H9 (cell line): ENCODE results near the gene TYMP. TPM values are rescaled to one million over a fixed set of nuclear protein-coding genes. Genes with fewer than 3 reads are reported as not detected.

ENCODE experiments used
- DNase-seq: peaks from one replicate; pipeline ENCODE4 v3.0.0-alpha.2; 2017
- H2AFZ ChIP-seq: one replicate; pipeline ENCODE4 v1.6.1; 2013; ENCODE audit warnings: mild to moderate bottlenecking, low read length, control low read depth, moderate library complexity
- H2AK5ac ChIP-seq: 2 replicates; pipeline ENCODE4 v1.6.1; 2013; ENCODE audit warnings: low read length, control low read depth, mixed read lengths; ENCODE audit not compliant: insufficient read length
- H2BK120ac ChIP-seq: one replicate; pipeline ENCODE4 v1.6.1; 2013; ENCODE audit warnings: low read depth, mild to moderate bottlenecking, low read length, control low read depth, inconsistent platforms; ENCODE audit not compliant: poor library complexity, severe bottlenecking
- H2BK12ac ChIP-seq: 2 replicates; pipeline ENCODE4 v1.6.1; 2013; ENCODE audit warnings: low read length, control low read depth, mixed read lengths, low read depth; ENCODE audit not compliant: insufficient read length
- H2BK15ac ChIP-seq: 2 replicates; pipeline ENCODE4 v1.6.1; 2013; ENCODE audit warnings: low read depth, low read length, control low read depth
- H2BK20ac ChIP-seq: one replicate; pipeline ENCODE4 v1.6.1; 2013; ENCODE audit warnings: low read depth, mild to moderate bottlenecking, low read length, control low read depth, inconsistent platforms; ENCODE audit not compliant: poor library complexity, severe bottlenecking
- H2BK5ac ChIP-seq: 2 replicates; pipeline ENCODE4 v1.6.1; 2013; ENCODE audit warnings: low read length, control low read depth, mixed read lengths; ENCODE audit not compliant: insufficient read length
- H3K14ac ChIP-seq: 2 replicates; pipeline ENCODE4 v1.6.1; 2013; ENCODE audit warnings: low read length, control low read depth; ENCODE audit not compliant: insufficient read depth
- H3K18ac ChIP-seq: 2 replicates; pipeline ENCODE4 v1.6.1; 2013; ENCODE audit warnings: low read depth, mild to moderate bottlenecking, mixed read lengths, low read length, control low read depth; ENCODE audit not compliant: insufficient read length
- H3K23ac ChIP-seq: 2 replicates; pipeline ENCODE4 v1.6.1; 2013; ENCODE audit warnings: low read length, control low read depth, mixed read lengths, low read depth; ENCODE audit not compliant: insufficient read length
- H3K23me2 ChIP-seq: 2 replicates; pipeline ENCODE4 v1.6.1; 2013; ENCODE audit warnings: low read depth, mild to moderate bottlenecking, mixed read lengths, low read length, control low read depth; ENCODE audit not compliant: insufficient read length, poor library complexity, severe bottlenecking
- H3K27ac ChIP-seq: 2 replicates; pipeline ENCODE4 v1.5.1; 2013; ENCODE audit warnings: low read length, control low read depth, mixed read lengths, low read depth; ENCODE audit not compliant: insufficient read length
- H3K27me3 ChIP-seq: 2 replicates; pipeline ENCODE4 v1.6.1; 2013; ENCODE audit warnings: low read length, control low read depth, inconsistent platforms; ENCODE audit not compliant: insufficient read depth
- H3K4ac ChIP-seq: 2 replicates; pipeline ENCODE4 v1.6.1; 2013; ENCODE audit warnings: low read depth, mild to moderate bottlenecking, control low read depth, inconsistent platforms, low read length, moderate library complexity
- H3K4me1 ChIP-seq: 2 replicates; pipeline ENCODE4 v1.6.1; 2013; ENCODE audit warnings: low read length, control low read depth, inconsistent platforms; ENCODE audit not compliant: insufficient read depth
- H3K4me2 ChIP-seq: 2 replicates; pipeline ENCODE4 v1.6.1; 2013; ENCODE audit warnings: low read length, control low read depth, mixed read lengths; ENCODE audit not compliant: insufficient read length, insufficient read depth
- H3K56ac ChIP-seq: 2 replicates; pipeline ENCODE4 v1.6.1; 2013; ENCODE audit warnings: low read depth, mild to moderate bottlenecking, mixed read lengths, low read length, control low read depth; ENCODE audit not compliant: insufficient read length
- H3K79me1 ChIP-seq: 2 replicates; pipeline ENCODE4 v1.6.1; 2013; ENCODE audit warnings: low read depth, mild to moderate bottlenecking, moderate library complexity, low read length, control low read depth, inconsistent platforms; ENCODE audit not compliant: insufficient read depth, poor library complexity, severe bottlenecking
- H3K79me2 ChIP-seq: 2 replicates; pipeline ENCODE4 v1.6.1; 2013; ENCODE audit warnings: low read length, control low read depth, inconsistent platforms; ENCODE audit not compliant: insufficient read depth
- H3K9ac ChIP-seq: 2 replicates; pipeline ENCODE4 v1.6.1; 2013; ENCODE audit warnings: low read length, control low read depth, mixed read lengths; ENCODE audit not compliant: insufficient read length; ENCODE audit errors: extremely low read depth
- H3K9me3 ChIP-seq: one replicate; pipeline ENCODE4 v1.6.1; 2013; ENCODE audit warnings: low read depth, low read length, inconsistent platforms; ENCODE audit not compliant: control insufficient read depth
- H3T11ph ChIP-seq: one replicate; pipeline ENCODE4 v1.6.1; 2013; ENCODE audit warnings: mild to moderate bottlenecking, low read length, control low read depth, inconsistent platforms
- H4K20me1 ChIP-seq: one replicate; pipeline ENCODE4 v1.6.1; 2013; ENCODE audit not compliant: control insufficient read depth, insufficient read length, insufficient read depth
- H4K5ac ChIP-seq: 2 replicates; pipeline ENCODE4 v1.6.1; 2013; ENCODE audit warnings: low read depth, mild to moderate bottlenecking, mixed read lengths, low read length, control low read depth; ENCODE audit not compliant: insufficient read length
- H4K8ac ChIP-seq: replicated peaks from 2 replicates; pipeline ENCODE4 v1.6.1; 2013; ENCODE audit warnings: low read length, control low read depth, mixed read lengths, low read depth; ENCODE audit not compliant: insufficient read length
- H4K91ac ChIP-seq: 2 replicates; pipeline ENCODE4 v1.6.1; 2013; ENCODE audit warnings: low read depth, mild to moderate bottlenecking, moderate library complexity, mixed read lengths, low read length, control low read depth; ENCODE audit not compliant: insufficient read length
- H3K27ac Mint-ChIP-seq, 3 experiments: 2 replicates in 2 of 3; 3 replicates in 1 of 3; pipeline ENCODE4 v1.8.0; 2020 to 2021; ENCODE audit warnings: mixed read lengths in 3 of 3, mild to moderate bottlenecking in 1 of 3, moderate library complexity in 1 of 3
- H3K27me3 Mint-ChIP-seq: 2 replicates; pipeline ENCODE4 v1.8.0; 2021; ENCODE audit warnings: low read depth, mild to moderate bottlenecking, moderate library complexity, mixed read lengths
- H3K36me3 Mint-ChIP-seq, 3 experiments: 2 replicates in 2 of 3; 3 replicates in 1 of 3; pipeline ENCODE4 v1.8.0; 2020 to 2021; ENCODE audit warnings: low read depth in 3 of 3, mixed read lengths in 3 of 3; ENCODE audit not compliant: insufficient read depth in 1 of 3
- H3K4me1 Mint-ChIP-seq, 2 experiments: 2 replicates each; pipeline ENCODE4 v1.8.0; 2020; ENCODE audit warnings: mixed read lengths in 2 of 2
- H3K4me3 Mint-ChIP-seq, 2 experiments: 2 replicates in 1 of 2; 3 replicates in 1 of 2; pipeline ENCODE4 v1.8.0; 2020 to 2021; ENCODE audit warnings: mild to moderate bottlenecking in 2 of 2, mixed read lengths in 2 of 2, moderate library complexity in 1 of 2
- H3K9me3 Mint-ChIP-seq, 2 experiments: 2 replicates in 1 of 2; 3 replicates in 1 of 2; pipeline ENCODE4 v1.8.0; 2020; ENCODE audit warnings: mild to moderate bottlenecking in 2 of 2, mixed read lengths in 2 of 2, moderate library complexity in 1 of 2
- CTCF ChIP-seq: fragments of 200-600 bp; sonication (generic); conservative IDR thresholded peaks from 3 replicates; pipeline ENCODE4 v1.8.0; 2021; ENCODE audit warnings: antibody characterized with exemption, mild to moderate bottlenecking
- WGBS: extraction: QIAGEN DNeasy Blood & Tissue Kit; methylation state at CpG from one replicate; pipeline ENCODE4 v1.1.7; 2013; ENCODE audit warnings: missing lambda C conversion rate, low lambda C conversion rate, mixed read lengths; ENCODE audit not compliant: insufficient read length; ENCODE audit errors: extremely low coverage; 5-methylcytosine and 5-hydroxymethylcytosine counted together
- total RNA-seq: library from RNA; stranded (reverse); gene quantifications from 2 replicates; pipeline ENCODE4 v1.2.1, GENCODE V29; 2021

The TYMP gene
- total RNA-seq, 1 experiment from 2014 or later, result 1.0 TPM

- Histone ChIP-seq H2BK12ac (no peak overlapping the region), H3K9me3 (no peaks in the 10 kb centered on the region), H2BK5ac (no peak overlapping the region), H2BK120ac (no peak overlapping the region), H3K79me1 (no peaks in the 10 kb centered on the region), H3K23ac (no peak overlapping the region), H3K4me1 (no peaks in the 10 kb centered on the region), H2AK5ac (no peak overlapping the region), H4K8ac (no peak overlapping the region), H3K27me3 (peaks cover 37% of the 10 kb centered on the region; the same call in 1 of the 2 replicates), H3K4me2 (peak overlapping the region; percentile 34), H2BK15ac (no peak overlapping the region), H4K20me1 (no peaks in the 10 kb centered on the region), H3K18ac (peak overlapping the region; percentile 79), H3K23me2 (peaks cover 18% of the 10 kb centered on the region), H4K91ac (no peak overlapping the region), H2BK20ac (no peak overlapping the region), H3K9ac (no peak overlapping the region), H3K14ac (no peak overlapping the region; the same call in 1 of the 2 replicates), H2AFZ (no peak overlapping the region), H3K79me2 (no peaks in the 10 kb centered on the region), H3T11ph (no peak overlapping the region), H3K4ac (no peak overlapping the region), H3K27ac (no peak overlapping the region), H4K5ac (no peak overlapping the region), H3K56ac (no peak overlapping the region)
- H3K9me3 Mint-ChIP-seq, result no peaks in the 10 kb centered on the region; a peak in 1 of 5 replicates
- peak overlapping the region; percentile 47 to 80 for H3K4me3 Mint-ChIP-seq
- no peak for TF ChIP-seq CTCF
- peaks cover 11 to 15% of the 10 kb centered on the region in 2 experiments for H3K4me1 Mint-ChIP-seq
- WGBS, result no CpG with 5 or more reads among the region's 56 CpGs
- no peak overlapping the region for H3K27ac Mint-ChIP-seq
- peaks cover 78% of the 10 kb centered on the region for H3K27me3 Mint-ChIP-seq
- H3K36me3 Mint-ChIP-seq, result no peaks in the 10 kb centered on the region; a peak in 1 of 7 replicates
- DNase-seq, result peak; percentile 53
These were observed 2.3 kb upstream of the TYMP start for GRCh38 chr22:50531962-50532674.
